SK-N-MC (cell line): ENCODE measurements around the gene LAMA5.

Source experiments
- EZH2 ChIP-seq: fragments of 200-600 bp; sonication (generic); IDR thresholded peaks from one replicate; pipeline ENCODE4 v1.6.1; 2017; ENCODE audit warnings: antibody characterized with exemption
- POLR2AphosphoS5 ChIP-seq: IDR thresholded peaks from 2 replicates; pipeline ENCODE4 v1.6.1; 2012; ENCODE audit warnings: mild to moderate bottlenecking, low read depth, low read length, borderline replicate concordance

- TF ChIP-seq POLR2AphosphoS5 (no peak), EZH2 (no peak)
Observed at GRCh38 chr20:62401331-62401779, 34.2 kb upstream of the LAMA5 start.
